ENCODE measurements around the gene CENPE.

GRCh38 chr4:103067841-103068547, 130.1 kb downstream of the CENPE start:
- TF ChIP-seq, protein P1, sequence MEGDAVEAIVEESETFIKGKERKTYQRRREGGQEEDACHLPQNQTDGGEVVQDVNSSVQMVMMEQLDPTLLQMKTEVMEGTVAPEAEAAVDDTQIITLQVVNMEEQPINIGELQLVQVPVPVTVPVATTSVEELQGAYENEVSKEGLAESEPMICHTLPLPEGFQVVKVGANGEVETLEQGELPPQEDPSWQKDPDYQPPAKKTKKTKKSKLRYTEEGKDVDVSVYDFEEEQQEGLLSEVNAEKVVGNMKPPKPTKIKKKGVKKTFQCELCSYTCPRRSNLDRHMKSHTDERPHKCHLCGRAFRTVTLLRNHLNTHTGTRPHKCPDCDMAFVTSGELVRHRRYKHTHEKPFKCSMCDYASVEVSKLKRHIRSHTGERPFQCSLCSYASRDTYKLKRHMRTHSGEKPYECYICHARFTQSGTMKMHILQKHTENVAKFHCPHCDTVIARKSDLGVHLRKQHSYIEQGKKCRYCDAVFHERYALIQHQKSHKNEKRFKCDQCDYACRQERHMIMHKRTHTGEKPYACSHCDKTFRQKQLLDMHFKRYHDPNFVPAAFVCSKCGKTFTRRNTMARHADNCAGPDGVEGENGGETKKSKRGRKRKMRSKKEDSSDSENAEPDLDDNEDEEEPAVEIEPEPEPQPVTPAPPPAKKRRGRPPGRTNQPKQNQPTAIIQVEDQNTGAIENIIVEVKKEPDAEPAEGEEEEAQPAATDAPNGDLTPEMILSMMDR (IDR thresholded peaks at IDR 0.05), result no peak
- no peak for TF ChIP-seq POLR2A (IDR thresholded peaks at IDR 0.05)
